ENCODE measurements around the gene PCDHA12.

Gene PCDHA12

GRCh38 chr5:140916325-140916724, 41.2 kb downstream of the PCDHA12 start:
- no peaks in the 10 kb centered on the region for H4K20me1 ChIP-seq (ENCODE audit: insufficient read depth, low read length)
- no peak overlapping the region for H3K27ac ChIP-seq (ENCODE audit: low read length)
- no peaks in the 10 kb centered on the region for H3K9me3 ChIP-seq (ENCODE audit: insufficient read depth, low read length)
- no peak overlapping the region for H2AFZ ChIP-seq (ENCODE audit: low read depth, low read length)
- H3K4me3 ChIP-seq (ENCODE audit: low read length) = no peak overlapping the region
- no peaks in the 10 kb centered on the region for H3K4me1 ChIP-seq (ENCODE audit: low read length)
- TF ChIP-seq EZH2phosphoT487 (IDR thresholded peaks at IDR 0.05; ENCODE audit: low read depth) = no peak
- no peak for TF ChIP-seq CTCF (IDR thresholded peaks at IDR 0.05; ENCODE audit: low read depth, low read length)
- H3K36me3 ChIP-seq (replicated peaks; ENCODE audit: low read depth, low read length) = no peaks in the 10 kb centered on the region
- no peaks in the 10 kb centered on the region for H3K79me2 ChIP-seq (ENCODE audit: low read length)
- no peak overlapping the region for H3K9ac ChIP-seq (ENCODE audit: low read length)
- H3K4me2 ChIP-seq (ENCODE audit: low read length) = no peak overlapping the region
- no peaks in the 10 kb centered on the region for H3K27me3 ChIP-seq (ENCODE audit: low read depth, low read length)

- Histone ChIP-seq H3K79me2 (ENCODE audit: low read length) (no peaks in the 10 kb centered on the region), H4K20me1 (ENCODE audit: insufficient read depth, low read length) (no peaks in the 10 kb centered on the region), H3K4me1 (ENCODE audit: low read length) (no peaks in the 10 kb centered on the region), H3K9ac (ENCODE audit: low read length) (no peak overlapping the region), H3K4me3 (ENCODE audit: low read length) (no peak overlapping the region), H2AFZ (ENCODE audit: low read depth, low read length) (no peak overlapping the region), H3K27ac (ENCODE audit: low read length) (no peak overlapping the region), H3K27me3 (ENCODE audit: low read depth, low read length) (no peaks in the 10 kb centered on the region), H3K9me3 (ENCODE audit: insufficient read depth, low read length) (no peaks in the 10 kb centered on the region), H3K4me2 (ENCODE audit: low read length) (no peak overlapping the region), H3K36me3 (replicated peaks; ENCODE audit: low read depth, low read length) (no peaks in the 10 kb centered on the region)
- TF ChIP-seq EZH2phosphoT487 (IDR thresholded peaks at IDR 0.05; ENCODE audit: low read depth) (no peak), CTCF (IDR thresholded peaks at IDR 0.05; ENCODE audit: low read depth, low read length) (no peak)
Measured at GRCh38 chr5:140923601-140924000, 48.5 kb downstream of the PCDHA12 start.

- no peak within 1 kb of the TSS for H2AFZ ChIP-seq (ENCODE audit: low read depth, low read length)
- H3K4me1 ChIP-seq (ENCODE audit: low read length) = no peaks in the 10 kb centered on the region
- H3K27ac ChIP-seq (ENCODE audit: low read length) = no peak within 1 kb of the TSS
- H4K20me1 ChIP-seq (ENCODE audit: insufficient read depth, low read length) = no peaks in the 10 kb centered on the region
- H3K36me3 ChIP-seq (replicated peaks; ENCODE audit: low read depth, low read length) = no peaks in the 10 kb centered on the region
- TF ChIP-seq EZH2phosphoT487 (IDR thresholded peaks at IDR 0.05; ENCODE audit: low read depth) (no peak), CTCF (IDR thresholded peaks at IDR 0.05; ENCODE audit: low read depth, low read length) (no peak)
- no peak within 1 kb of the TSS for H3K9ac ChIP-seq (ENCODE audit: low read length)
- H3K4me3 ChIP-seq (ENCODE audit: low read length) = no peak within 1 kb of the TSS
- no peaks in the 10 kb centered on the region for H3K27me3 ChIP-seq (ENCODE audit: low read depth, low read length)
- no peak within 1 kb of the TSS for H3K4me2 ChIP-seq (ENCODE audit: low read length)
- H3K9me3 ChIP-seq (ENCODE audit: insufficient read depth, low read length) = no peaks in the 10 kb centered on the region
- H3K79me2 ChIP-seq (ENCODE audit: low read length) = no peaks in the 10 kb centered on the region
Measured at GRCh38 chr5:140925806-140926442, 50.8 kb downstream of the PCDHA12 start, which contains the start of gene PCDHAC1. TSS of gene PCDHAC1 (plus strand) at chr5:140926299. CDS start at chr5:140926893, 594 bp downstream.

- TF ChIP-seq CTCF (IDR thresholded peaks at IDR 0.05; ENCODE audit: low read depth, low read length) (no peak), EZH2phosphoT487 (IDR thresholded peaks at IDR 0.05; ENCODE audit: low read depth) (no peak)
- Histone ChIP-seq H3K27me3 (ENCODE audit: low read depth, low read length) (no peaks in the 10 kb centered on the region), H3K4me2 (ENCODE audit: low read length) (no peak overlapping the region), H2AFZ (ENCODE audit: low read depth, low read length) (no peak overlapping the region), H3K9ac (ENCODE audit: low read length) (no peak overlapping the region), H3K4me3 (ENCODE audit: low read length) (no peak overlapping the region), H4K20me1 (ENCODE audit: insufficient read depth, low read length) (no peaks in the 10 kb centered on the region), H3K4me1 (ENCODE audit: low read length) (no peaks in the 10 kb centered on the region), H3K79me2 (ENCODE audit: low read length) (no peaks in the 10 kb centered on the region), H3K27ac (ENCODE audit: low read length) (no peak overlapping the region), H3K9me3 (ENCODE audit: insufficient read depth, low read length) (no peaks in the 10 kb centered on the region), H3K36me3 (replicated peaks; ENCODE audit: low read depth, low read length) (no peaks in the 10 kb centered on the region)
Measured at GRCh38 chr5:140926443-140927227, 51.5 kb downstream of the PCDHA12 start.
